Hepatic stellate cell (primary cell): ENCODE results near the gene C3orf20.

Experiments used
- DNase-seq: peaks from one replicate; pipeline ENCODE4 v3.0.0; 2011; ENCODE audit warnings: low spot score

Gene C3orf20

DNA sequence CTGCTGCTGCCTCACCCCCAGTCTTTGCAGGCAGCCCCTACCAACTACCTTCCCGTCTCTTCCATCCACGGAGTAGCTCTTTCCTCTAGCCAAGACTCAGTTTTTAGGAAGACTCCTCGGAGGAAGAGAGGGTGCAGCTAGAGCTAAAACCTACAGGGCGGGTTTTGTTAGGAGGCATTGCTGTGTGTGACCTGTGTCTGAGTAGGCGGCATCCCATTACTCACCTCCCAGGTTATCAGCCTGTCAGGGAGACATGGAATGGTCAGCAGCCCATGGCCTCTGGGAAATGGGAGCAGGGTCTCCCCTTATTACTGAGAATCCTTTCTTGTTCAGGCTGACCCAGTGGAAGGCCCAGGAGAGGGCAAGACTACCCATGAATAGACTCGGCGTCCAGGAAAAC lies 100.1 kb downstream of the C3orf20 start:
- DNase-seq = no peak

- DNase-seq = no peak
Measured at GRCh38 chr3:14775563-14775962, 100.6 kb downstream of the C3orf20 start.

DNA sequence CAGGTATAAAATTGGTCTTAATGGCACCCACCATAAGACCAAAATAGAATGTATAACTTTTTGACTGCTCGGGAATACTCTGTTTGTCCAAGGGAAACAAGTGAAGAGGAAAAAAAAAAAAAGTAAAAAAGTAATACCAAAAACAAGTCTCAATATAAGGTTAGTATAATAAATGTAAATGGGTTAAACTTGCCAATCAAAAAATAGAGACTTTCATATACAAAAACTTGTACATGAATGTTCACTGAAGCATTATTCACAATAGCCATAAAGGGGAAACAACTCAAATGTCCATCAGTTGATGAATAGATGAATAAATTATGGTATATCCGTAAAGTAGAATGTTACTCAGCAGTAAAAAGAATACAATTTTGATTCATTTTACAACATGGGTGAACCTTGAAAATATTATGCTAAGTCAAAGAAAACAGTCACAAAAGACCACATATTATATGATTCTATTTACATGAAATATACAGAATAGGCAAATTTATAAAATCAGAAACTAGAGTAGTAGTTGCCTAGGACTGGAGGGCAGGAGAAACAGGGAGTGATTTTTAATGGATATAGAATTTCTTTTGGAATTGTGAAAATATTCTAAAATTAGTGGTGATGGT lies 104.2 kb downstream of the C3orf20 start:
- DNase-seq = no peak

DNA sequence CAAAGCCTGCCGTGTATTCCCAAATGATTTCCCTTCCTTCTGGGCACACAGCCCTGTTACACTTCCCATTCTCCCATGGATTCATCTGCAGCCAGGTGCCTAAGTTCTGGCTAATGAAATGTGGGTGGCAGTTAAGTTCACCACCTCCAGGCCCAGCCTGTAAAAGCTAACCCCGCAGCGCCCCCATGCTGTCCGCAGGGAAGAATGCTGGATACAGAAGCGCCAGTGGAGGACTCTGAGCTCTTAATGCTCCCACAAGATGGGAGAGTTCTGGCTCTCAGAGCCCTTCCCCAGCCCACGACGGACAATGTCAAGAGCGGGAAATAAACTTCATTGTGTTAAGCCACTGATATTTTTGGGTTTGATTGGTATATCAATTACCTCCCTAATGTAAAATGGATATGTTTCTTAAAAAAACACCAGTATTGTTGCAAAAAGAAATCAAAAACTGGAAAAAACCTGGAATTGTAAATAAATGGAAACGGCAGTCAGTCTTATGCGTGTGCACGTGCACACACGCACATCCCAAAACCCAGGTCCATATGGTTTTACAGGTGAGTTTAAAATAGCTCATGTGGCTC lies 106.1 kb downstream of the C3orf20 start:
- DNase-seq = peak; percentile 31

- no peak for DNase-seq
Measured at GRCh38 chr3:14783480-14784086, 108.6 kb downstream of the C3orf20 start.

- DNase-seq = no peak
Measured at GRCh38 chr3:14784087-14784681, 109.2 kb downstream of the C3orf20 start.

- no peak for DNase-seq
Measured at GRCh38 chr3:14785207-14786155, 110.5 kb downstream of the C3orf20 start.

DNA sequence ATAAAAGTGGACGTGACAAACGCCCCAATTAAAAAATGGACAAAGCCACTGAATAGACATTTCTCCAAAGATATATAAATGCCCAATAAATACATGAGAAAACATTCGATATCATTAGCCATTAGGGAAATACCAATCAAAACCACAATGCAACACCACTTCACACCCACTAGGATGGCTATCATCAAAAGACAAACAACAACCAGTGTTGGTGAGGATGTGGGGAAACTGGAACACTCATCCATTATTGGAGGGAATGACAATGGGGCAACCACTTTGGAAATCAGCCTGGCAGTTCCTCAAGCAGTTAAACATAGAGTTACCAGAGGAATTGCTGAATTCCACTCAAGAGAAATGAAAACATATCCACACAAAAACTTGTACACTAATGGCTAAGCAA lies 111.4 kb downstream of the C3orf20 start:
- no peak for DNase-seq

DNA sequence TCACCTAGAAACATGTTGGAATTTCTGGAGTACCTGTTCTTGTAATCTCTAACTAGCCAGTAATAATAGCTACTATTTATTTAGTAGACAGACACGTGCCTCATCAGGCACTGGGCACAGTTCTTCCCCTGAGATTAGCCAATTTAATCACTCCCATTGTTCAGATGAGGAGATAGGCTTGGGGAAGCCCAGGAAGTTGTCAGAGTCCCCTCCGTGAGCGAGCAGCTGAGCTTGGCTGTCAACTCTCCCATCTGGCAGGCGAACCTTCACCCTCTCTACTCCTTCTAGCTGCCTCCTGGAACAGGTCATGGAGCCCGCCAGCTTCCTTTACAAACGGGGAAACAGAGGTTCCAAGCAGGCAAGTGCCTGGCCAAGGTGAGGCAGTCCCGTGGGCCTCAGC lies 112.7 kb downstream of the C3orf20 start:
- DNase-seq = no peak

GRCh38 chr3:14788644-14789043 lies 113.7 kb downstream of the C3orf20 start:
- DNase-seq = no peak

- DNase-seq = no peak
Measured at GRCh38 chr3:14789221-14789620, 114.3 kb downstream of the C3orf20 start.

- DNase-seq = no peak
Measured at GRCh38 chr3:14789640-14790285, 114.8 kb downstream of the C3orf20 start.

DNA sequence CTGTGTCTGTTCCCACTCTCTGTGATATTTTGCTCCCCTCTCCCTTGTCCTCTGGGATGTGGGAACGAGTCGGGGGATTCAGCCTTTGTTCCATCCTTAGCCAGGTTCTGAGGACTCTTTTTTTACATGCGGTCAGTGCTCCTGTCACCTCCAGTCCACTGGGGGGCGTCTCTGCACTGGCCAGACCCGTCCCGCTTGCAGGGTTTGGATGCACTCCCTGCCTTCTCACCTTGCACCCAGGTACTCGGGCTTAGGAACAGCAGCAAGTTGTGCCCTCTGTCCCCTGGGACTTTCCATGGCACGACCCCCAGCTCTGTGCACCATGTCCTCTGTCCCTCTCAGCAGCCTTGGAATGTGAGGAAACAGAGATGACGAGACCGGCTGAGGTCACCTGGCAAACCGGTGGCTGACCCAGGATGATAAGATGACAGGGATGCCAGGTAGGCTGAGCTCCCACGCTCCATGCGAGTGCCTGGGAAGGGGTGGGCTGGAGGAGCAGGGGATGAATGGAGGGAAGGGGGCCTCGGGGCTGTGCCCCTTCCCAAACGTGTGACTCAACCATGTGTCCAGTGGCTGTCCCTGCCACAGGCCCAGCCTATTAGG lies 116.5 kb downstream of the C3orf20 start:
- DNase-seq = peak; percentile 43

- no peak for DNase-seq
Measured at GRCh38 chr3:14792691-14793121, 117.8 kb downstream of the C3orf20 start.

- DNase-seq = no peak
Measured at GRCh38 chr3:14793126-14793857, 118.4 kb downstream of the C3orf20 start.

DNA sequence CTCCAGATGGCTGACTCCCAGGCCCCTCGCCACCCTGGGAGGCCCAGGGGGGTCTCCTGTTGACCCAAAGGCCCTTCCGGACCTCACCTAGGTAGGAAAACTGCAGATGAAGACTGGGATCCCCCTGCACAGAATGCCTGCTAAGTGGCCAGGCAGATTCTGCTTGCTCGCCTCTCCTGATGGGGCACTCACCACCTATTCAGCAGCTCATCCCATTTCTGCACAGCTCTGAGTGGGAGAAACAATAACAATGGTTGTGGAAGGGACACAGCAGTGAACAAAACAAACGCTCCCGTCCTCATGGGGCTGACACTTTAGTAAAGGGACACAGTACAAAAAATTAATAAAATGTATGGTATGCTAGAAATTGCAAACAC lies 118.9 kb downstream of the C3orf20 start:
- DNase-seq = no peak

GRCh38 chr3:14794435-14794834 lies 119.5 kb downstream of the C3orf20 start:
- no peak for DNase-seq

- no peak for DNase-seq
Measured at GRCh38 chr3:14795996-14796395, 121.1 kb downstream of the C3orf20 start.

DNA sequence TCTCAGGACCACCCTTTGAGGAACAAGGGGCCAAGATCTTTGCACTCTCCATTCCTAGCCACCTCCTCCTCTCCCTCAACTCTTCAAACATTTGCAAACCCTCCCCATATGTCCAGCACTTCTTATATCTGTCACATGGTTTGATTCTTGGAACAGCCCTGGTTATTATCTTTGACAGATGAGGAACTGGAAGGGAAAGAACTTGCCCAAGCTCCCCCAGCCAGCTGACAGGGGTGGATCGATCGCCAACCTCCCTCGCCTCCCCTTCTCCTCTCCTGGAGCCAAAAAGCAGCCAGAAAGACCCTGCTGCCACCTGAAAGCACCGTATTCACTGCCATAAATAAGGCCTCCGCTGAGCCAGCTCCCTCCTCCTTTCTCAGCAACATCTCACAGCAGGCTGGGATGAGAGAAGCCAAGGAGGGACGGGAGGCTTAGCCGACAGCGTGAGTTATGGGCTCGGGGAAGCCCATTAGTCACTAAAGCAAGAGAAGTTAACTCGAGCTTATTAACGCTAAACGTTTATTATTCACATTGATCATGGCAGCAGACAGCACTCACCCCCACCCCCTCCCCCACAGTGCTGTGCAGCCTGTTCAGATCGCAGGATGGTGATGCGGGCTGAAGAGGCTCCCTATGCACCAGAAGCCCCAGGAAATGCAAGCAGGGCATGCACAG lies 121.6 kb downstream of the C3orf20 start:
- no peak for DNase-seq

DNA sequence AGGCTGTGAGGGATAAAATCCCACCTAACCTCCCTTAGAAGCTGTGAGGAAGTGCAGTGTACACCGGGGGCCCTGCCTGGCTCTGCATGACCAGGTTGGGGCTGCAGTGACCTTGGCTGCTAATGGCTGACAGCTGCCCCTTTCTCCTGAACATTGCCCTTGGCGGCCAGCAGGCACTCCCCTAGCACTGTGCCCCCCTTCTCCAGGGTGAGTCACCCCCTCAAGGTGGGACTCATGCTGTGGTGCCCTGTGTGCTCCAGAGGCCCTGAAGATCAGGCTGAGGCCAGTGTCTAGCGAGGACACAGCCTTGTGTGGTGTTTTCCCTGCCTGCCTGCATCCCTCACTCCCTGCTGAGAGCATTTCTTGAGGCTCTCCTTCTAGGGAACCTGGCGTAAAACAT lies 122.8 kb downstream of the C3orf20 start:
- no peak for DNase-seq
